ENCODE data around the gene MESP2. TPM values are rescaled to one million over a fixed set of nuclear protein-coding genes. Genes with fewer than 3 reads are reported as not detected.

The MESP2 gene
- total and polyA plus RNA-seq, 2 of the 13 experiments (the other 11 are each of a cell fraction or from before 2014, with no cell fraction given): not detected

- peak; percentile 44; the same call in 1 of the 2 replicates for TF ChIP-seq IRF2 (CRISPR knock-in tag; IDR thresholded peaks at IDR 0.05)
- TF ChIP-seq SIX1 (CRISPR knock-in tag; IDR thresholded peaks at IDR 0.05; ENCODE audit: borderline replicate concordance): no peak
- TF ChIP-seq CERS6 (CRISPR knock-in tag; IDR thresholded peaks at IDR 0.05): peak; percentile 19; the same call in 1 of the 2 replicates
- peak; percentile 41; the same call in 1 of the 2 replicates for TF ChIP-seq RFXAP (CRISPR knock-in tag; IDR thresholded peaks at IDR 0.05; ENCODE audit: borderline replicate concordance)
- TF ChIP-seq ZNF704 (CRISPR knock-in tag; IDR thresholded peaks at IDR 0.05; ENCODE audit: borderline replicate concordance): 0 out of 2 replicates have a peak, but pooled peaks have one; percentile 35
- peak; percentile 60 to 80; a peak in 2 of 4 replicates for TF ChIP-seq HMGXB4 (CRISPR knock-in tag; IDR thresholded peaks at IDR 0.05; ENCODE audit: borderline replicate concordance in 1 of 2, low read depth in 1 of 2)
- no peak for TF ChIP-seq FOXM1 (CRISPR knock-in tag; IDR thresholded peaks at IDR 0.05)
- peak; percentile 66; the same call in 1 of the 2 replicates for TF ChIP-seq ZNF235 (CRISPR knock-in tag; IDR thresholded peaks at IDR 0.05; ENCODE audit: borderline replicate concordance)
- TF ChIP-seq FOXA3 (CRISPR knock-in tag; IDR thresholded peaks at IDR 0.05): peak; percentile 26; the same call in 1 of the 2 replicates
- TF ChIP-seq PITX1 (CRISPR knock-in tag; IDR thresholded peaks at IDR 0.05): peak; percentile 54; the same call in 1 of the 2 replicates
- no peak for TF ChIP-seq CBX2 (IDR thresholded peaks at IDR 0.05; ENCODE audit: low read depth, low read length)
- TF ChIP-seq CBX2 (CRISPR knock-in tag; IDR thresholded peaks at IDR 0.05; ENCODE audit: low read depth): peak; percentile 84; the same call in 1 of the 2 replicates
- peak; percentile 36; the same call in 1 of the 2 replicates for TF ChIP-seq THRA (CRISPR knock-in tag; IDR thresholded peaks at IDR 0.05; ENCODE audit: borderline replicate concordance)
- no peak for TF ChIP-seq ISX (CRISPR knock-in tag; conservative IDR thresholded peaks at IDR 0.05)
- peak; percentile 58; the same call in 1 of the 2 replicates for TF ChIP-seq UBTF (CRISPR knock-in tag; IDR thresholded peaks at IDR 0.05)
- no peak for TF ChIP-seq ZFAT (CRISPR knock-in tag; conservative IDR thresholded peaks at IDR 0.05)
- 0 out of 2 replicates have a peak, but pooled peaks have one; percentile 45 for TF ChIP-seq ZNF670 (CRISPR knock-in tag; IDR thresholded peaks at IDR 0.05; ENCODE audit: borderline replicate concordance)
- no peak for TF ChIP-seq ZC3H4 (CRISPR knock-in tag; IDR thresholded peaks at IDR 0.05; ENCODE audit: borderline replicate concordance)
- TF ChIP-seq CEBPG (CRISPR knock-in tag; IDR thresholded peaks at IDR 0.05): 0 out of 2 replicates have a peak, but pooled peaks have one; percentile 27
- 0 out of 2 replicates have a peak, but pooled peaks have one; percentile 23 for TF ChIP-seq ZNF576 (CRISPR knock-in tag; IDR thresholded peaks at IDR 0.05)
These were observed at the start of gene MESP2 (continued) for GRCh38 chr15:89776274-89777072.
